H7 (cell line): ENCODE results near the gene CDKN2B-AS1. TPM values are rescaled to one million over a fixed set of nuclear protein-coding genes. Genes with fewer than 3 reads are reported as not detected.
A peak's percentile ranks its signal among the peaks of the same experiment; 100 is the strongest.

Experiments used
- DNase-seq: peaks from one replicate; pipeline ENCODE4 v3.0.0; 2012
- H3K27me3 ChIP-seq: 2 replicates; pipeline ENCODE4 v1.6.0; 2011; ENCODE audit warnings: mild to moderate bottlenecking, low read length; ENCODE audit not compliant: control insufficient read depth, insufficient read depth
- H3K36me3 ChIP-seq: replicated peaks from 2 replicates; pipeline ENCODE4 v1.5.1; 2011; ENCODE audit warnings: low read length; ENCODE audit not compliant: control insufficient read depth, insufficient read depth
- H3K4me3 ChIP-seq: 2 replicates; pipeline ENCODE4 v1.5.1; 2011; ENCODE audit warnings: low read depth, mild to moderate bottlenecking, control low read depth, low read length, moderate library complexity; ENCODE audit not compliant: insufficient read depth
- total RNA-seq: library from RNA; depleted of rRNA; stranded (reverse); fragments of >200 nt; shearing (Covaris generic); gene quantifications from 2 replicates; pipeline ENCODE4 v1.2.3, GENCODE V29; 2014

CDKN2B-AS1 gene
- total RNA-seq, 1 experiment from 2014 or later: not detected

GRCh38 chr9:22116758-22117157 lies 122.2 kb downstream of the CDKN2B-AS1 start:
- no peak for DNase-seq
- Histone ChIP-seq H3K36me3 (no peaks in the 10 kb centered on the region), H3K27me3 (no peaks in the 10 kb centered on the region), H3K4me3 (no peak overlapping the region)

GRCh38 chr9:22117511-22118384 lies 123.2 kb downstream of the CDKN2B-AS1 start:
- no peak for DNase-seq
- H3K36me3 ChIP-seq: no peaks in the 10 kb centered on the region
- no peaks in the 10 kb centered on the region for H3K27me3 ChIP-seq
- H3K4me3 ChIP-seq: no peak overlapping the region

- no peaks in the 10 kb centered on the region for H3K27me3 ChIP-seq
- H3K4me3 ChIP-seq: no peak overlapping the region
- DNase-seq: no peak
- H3K36me3 ChIP-seq: no peaks in the 10 kb centered on the region
Observed at GRCh38 chr9:22118810-22119521, 124.4 kb downstream of the CDKN2B-AS1 start.

DNA sequence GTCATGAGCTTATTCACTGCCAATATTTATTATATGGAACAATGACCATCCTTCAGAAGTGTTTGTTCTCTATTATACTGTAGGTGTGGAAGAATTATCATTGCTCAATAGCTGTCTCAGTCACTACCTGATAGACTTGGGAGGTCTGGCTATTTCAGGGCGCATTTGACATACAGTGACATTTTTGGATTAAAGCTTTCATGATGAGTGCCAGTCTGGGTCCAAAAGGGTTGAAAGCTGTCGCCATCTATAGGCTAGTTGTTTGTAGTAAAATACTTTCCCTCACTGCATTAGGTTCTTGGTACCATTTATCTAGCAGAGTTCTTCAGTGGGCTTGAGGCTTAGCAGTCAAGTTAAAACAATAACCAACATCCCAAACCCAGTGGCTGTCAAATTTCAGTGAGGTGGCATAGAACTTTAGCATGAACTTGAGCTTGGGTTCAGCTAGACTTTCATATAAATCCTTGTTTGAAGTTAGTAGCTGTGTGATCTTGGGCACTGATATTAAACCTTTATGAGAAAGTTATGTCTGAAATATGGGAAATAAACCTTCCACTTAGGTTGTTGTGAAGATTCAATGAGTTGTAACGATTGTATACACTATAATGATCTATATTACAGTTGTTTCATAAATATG lies 125.0 kb downstream of the CDKN2B-AS1 start:
- DNase-seq: peak; percentile 20
- H3K4me3 ChIP-seq: no peak overlapping the region
- no peaks in the 10 kb centered on the region for H3K27me3 ChIP-seq
- H3K36me3 ChIP-seq: no peaks in the 10 kb centered on the region

DNA sequence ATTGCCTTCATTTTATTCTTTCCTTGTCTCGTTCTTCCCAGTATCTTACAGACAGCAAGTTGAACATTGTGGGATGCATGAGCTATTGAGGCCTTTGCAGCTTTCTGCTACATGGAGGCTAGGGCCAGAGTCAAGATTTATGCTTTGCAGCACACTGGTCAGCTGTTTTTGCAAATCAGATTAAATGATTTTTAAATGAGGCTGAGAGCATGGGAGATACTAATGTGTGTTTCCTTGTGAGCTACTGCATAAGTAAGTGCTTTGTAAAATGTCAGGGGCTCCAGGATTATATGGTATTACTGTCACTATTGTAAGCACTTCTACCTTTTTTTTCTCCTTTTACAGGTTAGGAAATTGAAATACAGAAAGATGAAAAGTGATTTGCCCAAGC lies 125.6 kb downstream of the CDKN2B-AS1 start:
- no peak for DNase-seq
- H3K36me3 ChIP-seq: no peaks in the 10 kb centered on the region
- H3K4me3 ChIP-seq: no peak overlapping the region

GRCh38 chr9:22120595-22120994 lies 126.0 kb downstream of the CDKN2B-AS1 start:
- Histone ChIP-seq H3K36me3 (no peaks in the 10 kb centered on the region), H3K27me3 (no peaks in the 10 kb centered on the region), H3K4me3 (no peak overlapping the region)
- DNase-seq: no peak

More for the DNA sequence above, 125.6 kb downstream of the CDKN2B-AS1 start:
- H3K27me3 ChIP-seq: no peaks in the 10 kb centered on the region

- Histone ChIP-seq H3K36me3 (no peaks in the 10 kb centered on the region), H3K4me3 (no peak overlapping the region), H3K27me3 (no peaks in the 10 kb centered on the region)
- DNase-seq: no peak
Observed at GRCh38 chr9:22124263-22125011, 129.8 kb downstream of the CDKN2B-AS1 start.

DNA sequence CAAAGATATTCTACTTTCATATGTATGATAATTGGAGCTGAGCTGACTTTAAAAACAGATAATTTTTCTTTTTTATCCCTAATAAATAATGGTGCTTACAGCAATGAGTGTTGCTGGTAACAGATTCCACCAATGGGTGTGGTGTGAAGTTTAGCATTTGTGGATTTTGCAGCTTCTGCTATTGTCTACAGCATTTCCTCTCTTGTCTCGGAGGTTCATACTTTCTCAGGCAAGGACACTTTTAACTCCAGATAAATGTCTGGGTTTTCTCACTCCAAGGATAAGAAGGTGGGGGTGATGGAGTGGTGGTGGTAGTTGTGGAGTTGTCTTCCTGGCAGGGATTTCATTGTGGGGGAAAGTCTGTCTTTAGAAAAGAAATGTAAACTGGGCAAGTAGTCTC lies 134.5 kb downstream of the CDKN2B-AS1 start:
- H3K4me3 ChIP-seq: no peak overlapping the region
- H3K36me3 ChIP-seq: no peaks in the 10 kb centered on the region
- H3K27me3 ChIP-seq: no peaks in the 10 kb centered on the region
- no peak for DNase-seq

GRCh38 chr9:22129633-22130032 lies 135.0 kb downstream of the CDKN2B-AS1 start:
- H3K36me3 ChIP-seq: no peaks in the 10 kb centered on the region
- DNase-seq: no peak
- H3K4me3 ChIP-seq: no peak overlapping the region
- H3K27me3 ChIP-seq: no peaks in the 10 kb centered on the region

GRCh38 chr9:22131817-22132216 lies 137.2 kb downstream of the CDKN2B-AS1 start:
- Histone ChIP-seq H3K36me3 (no peaks in the 10 kb centered on the region), H3K27me3 (no peaks in the 10 kb centered on the region), H3K4me3 (no peak overlapping the region)
- no peak for DNase-seq

DNA sequence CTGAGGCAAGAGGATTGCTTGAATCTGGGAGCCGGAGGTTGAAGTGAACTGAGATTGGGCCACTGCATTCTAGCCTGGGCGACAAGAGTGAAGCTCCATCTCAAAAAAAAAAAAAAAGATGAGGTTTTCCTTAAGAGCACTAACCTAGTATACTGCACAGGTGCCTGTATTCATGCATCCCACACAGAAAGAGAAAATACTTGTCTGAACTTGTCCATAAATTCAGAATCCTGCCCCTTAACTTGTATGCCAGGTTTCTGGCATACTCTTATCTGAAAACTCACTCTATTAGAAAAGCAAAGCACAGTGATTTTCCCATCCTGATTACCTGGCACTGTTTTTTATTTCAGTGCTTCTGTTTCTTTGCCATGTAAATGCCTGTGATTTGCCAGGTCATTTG lies 139.8 kb downstream of the CDKN2B-AS1 start:
- H3K27me3 ChIP-seq: no peaks in the 10 kb centered on the region
- DNase-seq: no peak
- H3K36me3 ChIP-seq: no peaks in the 10 kb centered on the region
- H3K4me3 ChIP-seq: no peak overlapping the region

DNA sequence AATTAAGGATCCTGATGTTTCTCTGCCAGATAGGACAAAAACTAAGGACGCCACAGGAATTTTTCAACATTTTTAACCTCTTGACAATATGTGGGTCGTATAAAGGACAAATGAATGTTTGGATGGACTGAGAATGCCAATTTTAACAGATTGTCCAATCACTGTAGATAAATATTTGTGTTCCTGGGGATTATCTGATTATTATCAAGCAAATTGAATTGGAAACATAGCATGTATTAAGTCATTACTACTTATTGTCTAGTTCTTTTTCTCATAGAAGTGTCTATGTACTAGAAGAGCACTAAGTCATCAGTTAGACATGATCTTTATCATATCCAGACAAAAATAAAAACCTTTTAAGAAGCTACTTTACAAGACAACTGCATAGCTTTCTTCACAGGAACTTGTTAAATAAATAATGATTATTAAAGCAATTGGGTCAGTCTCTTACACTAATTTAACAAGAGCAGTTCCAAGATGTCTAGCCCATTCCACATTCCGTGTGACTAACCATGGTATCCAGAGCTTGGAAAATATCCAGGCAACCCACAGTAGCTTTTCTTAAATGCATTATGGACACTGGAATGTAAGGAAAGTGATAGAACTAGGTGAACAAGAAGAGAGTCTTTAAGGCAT lies 142.0 kb downstream of the CDKN2B-AS1 start:
- no peaks in the 10 kb centered on the region for H3K36me3 ChIP-seq
- H3K27me3 ChIP-seq: no peaks in the 10 kb centered on the region
- H3K4me3 ChIP-seq: no peak overlapping the region
- DNase-seq: no peak

- Histone ChIP-seq H3K36me3 (no peaks in the 10 kb centered on the region), H3K27me3 (no peaks in the 10 kb centered on the region), H3K4me3 (no peak overlapping the region)
- DNase-seq: no peak
Observed at GRCh38 chr9:22138956-22139660, 144.5 kb downstream of the CDKN2B-AS1 start.
